Fibroblast of skin of back (primary cell): ENCODE results near the gene RNF212.

Experiments used
- DNase-seq: peaks from one replicate; pipeline ENCODE4 v3.0.0-alpha.2; 2013

The RNF212 gene

GRCh38 chr4:1047106-1047975 is 66.0 kb downstream of the RNF212 start:
- DNase-seq = no peak

GRCh38 chr4:1046581-1047011 is 66.8 kb downstream of the RNF212 start:
- DNase-seq = peak; percentile 88

GRCh38 chr4:1045595-1046201 is 67.7 kb downstream of the RNF212 start:
- no peak for DNase-seq

DNA sequence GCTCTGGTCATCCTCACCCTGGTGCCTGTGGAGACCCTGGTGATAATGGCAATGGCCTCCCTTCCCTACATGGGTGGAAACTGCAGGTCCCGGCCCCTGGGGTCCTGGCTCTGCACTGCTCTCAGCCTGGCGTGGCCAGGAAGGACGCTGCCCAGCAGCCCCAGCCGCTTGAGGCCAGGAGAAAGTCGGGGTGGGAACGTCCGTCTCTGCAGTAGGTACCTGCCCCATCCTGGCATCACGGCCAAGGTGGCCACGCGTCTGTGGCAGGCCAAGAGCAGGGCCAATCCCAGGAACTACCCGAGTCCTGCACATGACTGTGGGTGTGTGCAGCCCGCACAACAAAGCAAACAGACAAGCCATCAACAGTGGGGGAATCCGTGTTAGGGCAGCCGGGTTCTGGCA is 68.2 kb downstream of the RNF212 start:
- DNase-seq = no peak

- DNase-seq = no peak
Measured at GRCh38 chr4:1044469-1045192, 68.7 kb downstream of the RNF212 start.

DNA sequence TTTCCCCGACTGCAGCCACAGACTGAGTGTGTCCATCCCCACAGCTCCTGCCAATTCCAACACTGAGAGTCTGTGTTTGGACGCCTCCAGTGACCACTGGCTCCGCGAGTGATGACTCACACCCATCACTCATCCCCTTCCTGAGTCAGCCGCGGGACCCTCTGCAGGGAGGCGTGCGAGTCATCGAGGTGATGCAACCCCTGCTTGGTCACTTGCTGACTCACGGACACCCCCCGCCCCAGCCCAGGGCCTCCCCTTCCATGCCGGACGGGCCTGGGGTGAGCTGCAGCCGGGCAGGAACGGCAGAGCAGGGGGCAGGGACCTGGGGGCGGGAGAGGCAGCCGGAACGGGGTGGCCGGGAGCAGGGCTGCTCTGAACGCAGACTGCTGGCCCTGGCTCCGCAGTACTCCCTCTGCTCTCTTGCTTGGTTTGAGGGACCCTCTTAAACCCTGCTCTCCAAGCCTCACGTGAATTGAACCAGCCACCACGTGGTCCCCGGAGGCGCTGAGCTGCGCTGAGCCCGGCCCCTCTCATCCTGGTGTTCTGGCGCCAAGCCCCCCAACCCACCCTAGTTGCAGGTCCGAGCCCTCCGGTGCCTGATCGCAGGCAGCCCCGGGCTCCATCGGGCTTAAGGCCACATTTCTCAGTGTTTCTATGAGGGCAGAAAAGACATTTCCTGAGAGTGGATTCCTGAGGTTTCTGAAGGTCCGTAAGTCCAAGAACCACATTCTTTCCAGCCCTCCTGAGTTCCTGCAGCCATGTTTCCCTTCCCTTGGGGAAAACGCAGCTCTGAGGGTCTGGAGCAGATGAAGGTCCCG is 69.5 kb downstream of the RNF212 start:
- DNase-seq = peak; percentile 99

GRCh38 chr4:1043162-1043561 is 70.2 kb downstream of the RNF212 start:
- no peak for DNase-seq

DNA sequence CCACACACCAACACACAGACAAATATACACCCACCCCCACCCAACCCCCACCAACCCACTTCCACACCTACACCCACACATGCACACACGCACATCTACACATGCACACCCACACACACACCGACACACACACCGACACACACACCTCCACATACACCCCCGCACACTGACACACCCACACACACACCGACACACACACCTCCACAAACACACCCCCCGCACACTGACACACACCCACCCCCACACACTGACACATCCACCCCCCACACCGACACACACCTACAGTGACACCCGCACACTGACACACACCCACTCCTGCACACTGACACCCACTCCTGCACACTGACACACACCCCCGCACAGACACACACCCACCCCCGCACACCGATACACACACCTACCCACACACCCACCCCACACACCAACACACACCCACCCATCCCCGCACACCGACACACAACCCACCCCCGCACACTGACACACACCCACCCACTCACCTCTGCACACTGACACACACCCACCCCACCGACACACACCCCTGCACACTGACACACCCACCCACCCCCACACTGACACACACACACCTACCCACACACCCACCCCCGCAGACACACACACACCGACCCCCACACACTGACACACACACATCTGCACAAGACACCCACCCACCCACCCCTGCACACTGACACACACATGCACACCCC is 70.9 kb downstream of the RNF212 start:
- DNase-seq = no peak

- no peak for DNase-seq
Measured at GRCh38 chr4:1041936-1042330, 71.4 kb downstream of the RNF212 start.

- peak; percentile 61 for DNase-seq
Measured at GRCh38 chr4:1041147-1041935, 72.0 kb downstream of the RNF212 start.

DNA sequence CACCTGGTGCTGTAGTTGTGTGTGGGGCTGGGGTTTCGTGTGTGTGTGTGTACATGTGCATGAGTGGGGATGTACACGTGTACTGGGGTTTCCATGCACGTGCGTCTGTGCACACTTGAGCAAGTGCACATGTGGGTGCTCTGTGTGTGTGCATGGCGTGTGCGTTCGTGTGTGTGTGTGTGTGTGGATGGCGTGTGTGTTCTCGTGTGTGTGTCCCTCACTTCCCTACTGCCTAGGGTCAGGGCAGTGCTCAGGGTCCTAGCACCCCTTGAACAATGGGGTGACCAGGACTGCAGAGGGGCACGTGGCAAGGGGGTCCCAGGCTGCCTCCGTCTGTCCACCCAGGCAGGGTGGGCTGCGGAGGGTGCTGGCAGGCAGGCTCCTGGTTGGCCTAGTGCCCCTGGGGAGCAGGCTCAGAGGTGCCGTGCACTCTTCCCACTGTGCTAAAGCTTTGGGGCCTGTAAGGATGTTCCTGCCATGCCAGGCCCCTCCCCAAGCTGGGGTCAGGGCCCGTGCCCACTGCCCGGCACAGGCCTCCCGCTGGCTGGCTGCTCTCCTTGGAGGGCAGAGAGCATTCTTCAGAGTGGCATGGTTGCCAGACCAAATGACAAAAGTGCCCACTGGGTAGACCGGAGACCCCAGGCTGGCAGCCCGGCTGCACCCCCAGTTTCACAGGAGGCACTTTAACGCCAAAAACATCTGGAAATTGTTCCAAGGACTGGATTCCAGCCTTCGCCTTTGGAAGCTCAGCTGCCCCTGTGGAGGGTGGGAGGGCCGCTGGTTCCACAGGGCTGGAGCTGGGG is 72.8 kb downstream of the RNF212 start:
- DNase-seq = no peak

DNA sequence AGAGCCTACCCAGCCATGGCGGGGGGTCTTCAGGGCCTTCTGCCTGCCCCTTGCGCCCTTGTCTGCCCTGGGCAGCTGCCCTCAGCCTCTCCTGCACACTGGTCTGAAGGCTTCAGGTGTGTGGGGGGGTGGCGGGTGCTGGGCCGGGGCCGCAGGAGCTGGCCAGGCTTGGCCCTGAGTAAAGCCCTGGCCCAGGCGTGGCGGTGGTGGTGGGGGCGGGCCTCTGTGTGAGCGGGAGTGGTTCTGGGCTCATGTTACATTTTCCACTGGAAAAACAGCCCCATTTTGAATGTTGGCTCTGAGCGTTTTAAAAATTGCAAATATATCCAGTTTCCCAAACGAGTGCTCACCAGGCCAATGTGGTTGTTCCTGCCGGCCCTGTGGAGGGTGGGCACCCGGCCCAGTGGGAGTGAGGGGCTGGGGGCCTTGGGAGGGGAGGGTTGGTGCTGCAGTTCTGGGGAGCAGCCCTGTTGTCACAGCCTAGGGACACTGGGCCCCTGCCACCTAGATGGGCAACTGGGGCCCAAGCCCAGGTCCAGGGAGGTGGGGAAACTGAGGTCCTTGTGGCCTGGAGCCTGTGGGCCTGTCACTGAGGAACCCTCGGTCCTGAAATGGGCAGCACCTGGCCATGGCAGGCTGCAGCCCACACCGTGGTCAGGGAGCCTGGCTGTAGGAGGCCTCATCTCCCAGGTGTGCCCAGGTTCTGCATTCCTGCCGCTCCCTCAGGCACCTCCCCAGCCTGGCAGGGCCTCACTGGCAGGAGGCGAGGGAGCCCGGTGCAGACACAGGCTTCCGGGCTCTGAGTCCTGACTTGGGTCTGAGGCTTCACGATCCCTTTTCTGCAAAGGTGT is 73.6 kb downstream of the RNF212 start:
- DNase-seq = peak; percentile 59

DNA sequence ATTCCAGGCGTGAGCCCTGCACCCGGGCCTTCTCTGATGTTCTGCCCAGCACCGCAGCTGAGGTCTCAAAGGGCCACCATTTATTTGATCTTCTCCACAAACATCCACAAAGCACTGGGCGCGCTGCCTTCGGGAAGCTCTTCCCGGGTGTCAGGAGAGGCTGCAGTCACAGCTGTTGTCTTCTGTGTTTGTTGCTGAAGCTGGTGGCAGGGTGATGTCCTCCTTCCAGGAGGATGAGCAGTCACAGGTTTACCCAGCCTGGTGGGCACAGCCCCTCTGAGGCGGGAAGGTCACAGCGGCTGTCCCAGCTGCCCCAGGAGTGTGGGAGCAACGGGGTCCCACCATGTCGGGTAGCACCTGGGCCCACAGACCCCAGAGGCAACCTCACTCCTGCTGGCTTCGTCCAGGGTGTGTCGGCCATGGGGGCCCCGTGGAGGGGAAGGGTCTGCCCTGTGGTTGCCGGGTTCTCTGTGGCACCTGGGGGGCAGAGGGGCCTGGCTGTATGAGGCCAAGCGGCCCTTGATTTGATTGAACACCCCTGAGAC is 74.3 kb downstream of the RNF212 start:
- DNase-seq = no peak

DNA sequence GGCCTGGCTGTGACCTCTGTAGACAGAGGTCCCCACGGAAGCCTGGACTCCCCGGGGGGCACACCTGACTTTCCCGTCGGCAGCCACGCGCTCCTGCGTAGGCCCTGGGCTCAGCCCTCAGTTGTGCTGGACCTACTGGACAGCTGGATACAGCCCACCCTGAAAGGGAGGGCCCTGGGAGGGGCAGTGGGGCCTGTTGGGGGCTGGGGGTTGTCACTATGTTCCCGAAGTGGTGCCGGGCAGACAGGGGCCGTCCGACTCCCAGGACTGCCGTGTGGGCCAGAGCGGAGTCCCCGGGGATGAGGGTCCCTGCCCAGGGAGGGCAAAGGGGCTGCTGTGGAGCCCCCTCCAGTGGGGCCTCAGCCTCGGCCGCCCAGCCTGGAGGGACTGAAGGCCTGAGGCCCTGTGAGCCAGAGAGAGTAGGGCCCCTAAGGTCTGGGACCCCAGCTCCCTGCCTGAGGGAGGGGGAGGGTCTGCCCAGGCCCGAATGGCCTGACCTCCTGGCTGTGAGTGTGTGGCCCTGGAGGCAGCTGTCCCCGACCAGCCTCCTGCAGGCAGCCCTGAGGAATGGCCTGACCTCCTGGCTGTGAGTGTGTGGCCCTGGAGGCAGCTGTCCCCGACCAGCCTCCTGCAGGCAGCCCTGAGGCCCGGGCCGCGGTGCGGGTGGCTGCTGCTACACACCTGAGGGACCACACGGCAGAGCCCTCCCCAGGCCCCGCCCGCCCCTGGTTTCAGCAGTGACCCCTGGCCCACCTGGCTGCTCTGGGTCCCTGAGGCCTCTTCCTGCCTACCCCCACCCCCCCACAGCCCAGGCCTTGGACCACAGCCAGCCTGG is 76.2 kb downstream of the RNF212 start:
- DNase-seq = no peak

GRCh38 chr4:1036095-1036494 is 77.3 kb downstream of the RNF212 start:
- no peak for DNase-seq

DNA sequence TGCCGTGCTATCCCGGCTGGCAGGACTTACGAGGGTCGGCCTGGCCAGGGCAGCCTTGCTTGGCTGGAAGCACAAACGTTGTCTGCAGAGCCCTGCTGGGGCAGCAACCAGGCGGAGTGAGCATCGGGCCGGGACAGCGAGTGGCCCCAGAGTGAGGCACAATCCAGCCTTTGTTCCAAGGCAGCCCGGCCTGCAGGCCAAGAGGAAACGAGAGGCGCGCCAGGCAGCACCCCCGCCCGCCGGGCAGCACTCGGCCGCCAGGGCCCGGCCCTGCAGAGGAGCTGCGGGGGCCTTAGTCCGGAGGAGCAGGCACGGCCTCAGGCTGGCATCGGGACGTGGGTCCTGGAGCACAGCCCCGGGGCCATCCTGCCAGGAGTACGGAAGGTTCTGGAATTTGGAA is 77.9 kb downstream of the RNF212 start:
- no peak for DNase-seq

GRCh38 chr4:1033840-1034551 is 79.4 kb downstream of the RNF212 start:
- DNase-seq = no peak
